HepG2 (cell line): ENCODE data around the gene MEF2A. TPM values are rescaled to one million over a fixed set of nuclear protein-coding genes. Genes with fewer than 3 reads are reported as not detected.

ENCODE experiments used
- ATAC-seq: fragments of 200-7000 bp; cut with Tn5 transposase; 3 replicates; pipeline ENCODE4 v1.9.1; 2020; ENCODE audit warnings: mild to moderate bottlenecking, moderate library complexity
- BruUV-seq: library from RNA; stranded (reverse); fragments of 400-500 nt; replicated peaks from 2 replicates; lab custom pipeline; 2021; lab: Mats Ljungman, UMichigan
- CTCF ChIA-PET: fragments of 300-600 bp; formaldehyde crosslinking; extraction: SDS; loops from one replicate; lab custom pipeline; 2021; ENCODE audit warnings: low total read pairs, inconsistent platforms, low intra/inter-chr PET ratio; lab: Yijun Ruan, JAX
- POLR2A ChIA-PET: fragments of 350-600 bp; sonication (Branson Sonifier 250); formaldehyde crosslinking; loops from one replicate; lab custom pipeline; 2020; ENCODE audit warnings: antibody characterized with exemption, inconsistent platforms; lab: Yijun Ruan, JAX
- DNase-seq: peaks from one replicate; pipeline ENCODE4 v3.0.0-alpha.2; 2015; ENCODE audit warnings: low spot score
- FAIRE-seq: peaks from 3 replicates; lab custom pipeline; 2011; peaks lifted over from hg19 to GRCh38; lab: Jason Lieb, UNC
- H2AFZ ChIP-seq: one replicate; pipeline ENCODE4 v1.6.1; 2011; ENCODE audit warnings: low read length, inconsistent platforms
- H3K27ac ChIP-seq: fragments of 300-600 bp; 3 replicates; pipeline ENCODE4 v1.8.0; 2011; ENCODE audit warnings: mixed run types, mild to moderate bottlenecking, mixed read lengths, low read length, inconsistent platforms; ENCODE audit not compliant: insufficient read depth; ENCODE audit errors: extremely low read length
- H3K27me3 ChIP-seq, 2 experiments: fragments of 200-600 bp in 1 of 2; 2 replicates in 1 of 2; 3 replicates in 1 of 2; pipeline versions ENCODE4 v1.6.0 to v1.8.0; 2011; ENCODE audit warnings: low read length in 2 of 2, mild to moderate bottlenecking in 2 of 2, moderate library complexity in 2 of 2, inconsistent platforms in 1 of 2; ENCODE audit not compliant: insufficient read depth in 2 of 2, control insufficient read depth in 1 of 2
- H3K36me3 ChIP-seq, 2 experiments: fragments of 200-600 bp in 1 of 2; replicated peaks in 1 of 2; 2 replicates in 1 of 2; 3 replicates in 1 of 2; pipeline versions ENCODE4 v1.5.1 to v1.8.0; 2011; ENCODE audit warnings: low read length in 2 of 2, inconsistent platforms in 1 of 2; ENCODE audit not compliant: insufficient read depth in 2 of 2, control insufficient read depth in 1 of 2
- H3K4me1 ChIP-seq: 2 replicates; pipeline ENCODE4 v1.5.1; 2012; ENCODE audit warnings: low read length, inconsistent platforms; ENCODE audit not compliant: insufficient read depth
- H3K4me2 ChIP-seq: 2 replicates; pipeline ENCODE4 v1.6.0; 2011; ENCODE audit warnings: low read depth, low read length, inconsistent platforms
- H3K4me3 ChIP-seq, 3 experiments: fragments of 200-600 bp in 1 of 3; sonication (generic), shearing (Covaris generic) in 1 of 3; replicated peaks in 1 of 3; 2 replicates each; pipeline ENCODE4 v1.5.1; 2011 to 2016; ENCODE audit warnings: low read length in 3 of 3, inconsistent platforms in 2 of 3, low read depth in 2 of 3, mild to moderate bottlenecking in 2 of 3, control low read depth in 1 of 3, mixed read lengths in 1 of 3; ENCODE audit not compliant: insufficient read depth in 1 of 3
- H3K79me2 ChIP-seq: one replicate; pipeline ENCODE4 v1.6.1; 2011; ENCODE audit warnings: low read length, inconsistent platforms; ENCODE audit not compliant: insufficient read depth
- H3K9ac ChIP-seq: 2 replicates; pipeline ENCODE4 v1.6.0; 2011; ENCODE audit warnings: mild to moderate bottlenecking, low read depth, low read length, inconsistent platforms; ENCODE audit not compliant: insufficient read depth
- H3K9me3 ChIP-seq: 2 replicates; pipeline ENCODE4 v1.5.1; 2012; ENCODE audit warnings: mild to moderate bottlenecking, low read length
- H4K20me1 ChIP-seq: 2 replicates; pipeline ENCODE4 v1.6.0; 2011; ENCODE audit warnings: inconsistent platforms, mild to moderate bottlenecking, low read length, moderate library complexity; ENCODE audit not compliant: insufficient read depth
- AKAP8 ChIP-seq: sonication (generic); formaldehyde crosslinking; IDR thresholded peaks from 2 replicates; pipeline ENCODE4 v1.5.1; 2020; ENCODE audit warnings: mild to moderate bottlenecking, missing genetic modification reagents
- ATF5 ChIP-seq: sonication (generic); formaldehyde crosslinking; IDR thresholded peaks from 2 replicates; pipeline ENCODE4 v1.4.0; 2020; ENCODE audit warnings: mild to moderate bottlenecking, low read depth, missing genetic modification reagents
- FOXK2 ChIP-seq: fragments of 450-650 bp; IDR thresholded peaks from 2 replicates; pipeline ENCODE4 v1.6.1; 2016
- FOXO4 ChIP-seq: sonication (generic); formaldehyde crosslinking; conservative IDR thresholded peaks from 2 replicates; pipeline ENCODE4 v1.8.1; 2023; ENCODE audit warnings: missing genetic modification reagents
- MAF1 ChIP-seq: sonication (generic); formaldehyde crosslinking; IDR thresholded peaks from 2 replicates; pipeline ENCODE4 v1.5.0; 2020; ENCODE audit warnings: missing genetic modification reagents, borderline replicate concordance
- MTA1 ChIP-seq: sonication (generic); formaldehyde crosslinking; IDR thresholded peaks from 2 replicates; pipeline ENCODE4 v1.4.0; 2020; ENCODE audit warnings: missing genetic modification reagents, mild to moderate bottlenecking, borderline replicate concordance
- NFYB ChIP-seq: sonication (generic); formaldehyde crosslinking; IDR thresholded peaks from 2 replicates; pipeline ENCODE4 v1.4.0; 2020; ENCODE audit warnings: missing genetic modification reagents
- RARA ChIP-seq: IDR thresholded peaks from 2 replicates; pipeline ENCODE4 v1.6.1; 2016; ENCODE audit warnings: missing genetic modification reagents, missing compliant biosample characterization
- TFDP1 ChIP-seq: IDR thresholded peaks from 2 replicates; pipeline ENCODE4 v1.6.1; 2016; ENCODE audit warnings: missing compliant biosample characterization, missing genetic modification reagents, borderline replicate concordance
- ZBTB38 ChIP-seq: sonication (generic); formaldehyde crosslinking; IDR thresholded peaks from 2 replicates; pipeline ENCODE4 v1.5.1; 2020; ENCODE audit warnings: mild to moderate bottlenecking, missing genetic modification reagents
- ZNF232 ChIP-seq: sonication (generic); formaldehyde crosslinking; IDR thresholded peaks from 2 replicates; pipeline ENCODE4 v1.4.0; 2020; ENCODE audit warnings: missing genetic modification reagents, borderline replicate concordance
- ZNF276 ChIP-seq: sonication (generic); formaldehyde crosslinking; IDR thresholded peaks from 2 replicates; pipeline ENCODE4 v1.4.0; 2020; ENCODE audit warnings: mild to moderate bottlenecking, low read depth, missing genetic modification reagents
- ZNF790 ChIP-seq: sonication (generic); formaldehyde crosslinking; IDR thresholded peaks from 2 replicates; pipeline ENCODE4 v1.8.0; 2022; ENCODE audit warnings: missing genetic modification reagents, mild to moderate bottlenecking, borderline replicate concordance
- WGBS: methylation state at CpG from one replicate; pipeline ENCODE4 v1.1.6; 2017; ENCODE audit warnings: low lambda C conversion rate; 5-methylcytosine and 5-hydroxymethylcytosine counted together
- in situ Hi-C: cut with HindIII; loops from 2 replicates; pipeline ENCODE4 v1.10.0; 2017; ENCODE audit warnings: low pct_unique_long_range_greater_than_20kb; ENCODE audit not compliant: extremely low pct_ligation_motif_present
- intact Hi-C: fragments of 100-400 bp; cut with micrococcal nuclease; formaldehyde crosslinking; loops from one replicate; pipeline ENCODE4 v1.10.0; 2022; ENCODE audit not compliant: unreplicated experiment
- polyA plus RNA-seq, 8 experiments: library from polyadenylated mRNA; depleted of rRNA in 3 of 8; stranded (reverse) in 7 of 8; unstranded in 1 of 8; fragments of >200 nt; fragmentation: Illumina TruSeq in 4 of 8; extraction: Trizol in 4 of 8; gene quantifications; 2 replicates each; pipeline versions ENCODE4 v1.2.1 to v1.2.3, GENCODE V29; 2011 to 2016; ENCODE audit warnings: low read depth in 4 of 8, missing spikeins in 1 of 8, mixed read lengths in 1 of 8; ENCODE audit not compliant: insufficient read depth in 1 of 8
- total RNA-seq, 5 experiments: library from RNA; depleted of rRNA; stranded (reverse); fragments of >200 nt; fragmentation: Illumina TruSeq; extraction: Trizol; gene quantifications; 2 replicates each; pipeline ENCODE4 v1.2.3, GENCODE V29; 2016; ENCODE audit warnings: low read depth in 1 of 5

Gene MEF2A
- total and polyA plus RNA-seq, 2 of the 13 experiments (the other 11 are each of a cell fraction or from before 2014, with no cell fraction given) = 15.2 to 24.4 TPM

GRCh38 chr15:99634576-99634975 lies 68.8 kb downstream of the MEF2A start (continued):
- no peak for TF ChIP-seq TFDP1 (CRISPR knock-in tag)

GRCh38 chr15:99635145-99635544 lies 69.4 kb downstream of the MEF2A start:
- intact Hi-C loops (no loop called here), in situ Hi-C loops (no loop called here)
- Histone ChIP-seq H3K27me3 (no peaks in the 10 kb centered on the region), H2AFZ (no peak overlapping the region), H3K79me2 (peaks cover 17% of the 10 kb centered on the region), H3K27ac (no peak overlapping the region), H3K4me2 (no peak overlapping the region), H3K4me1 (peaks cover 6% of the 10 kb centered on the region), H4K20me1 (no peaks in the 10 kb centered on the region), H3K4me3 (no peak overlapping the region), H3K36me3 (peaks cover 1 to 12% of the 10 kb centered on the region in 2 experiments; a peak in 3 of 5 replicates), H3K9ac (no peak overlapping the region), H3K9me3 (peaks cover 5% of the 10 kb centered on the region; the same call in 1 of the 2 replicates)
- no TSS peak for BruUV-seq
- TF ChIP-seq RARA (CRISPR knock-in tag) (no peak), ZNF790 (no peak), ZNF232 (CRISPR knock-in tag) (no peak), ZBTB38 (CRISPR knock-in tag) (no peak), MAF1 (CRISPR knock-in tag) (no peak), ZNF276 (CRISPR knock-in tag) (no peak), FOXO4 (no peak), ATF5 (CRISPR knock-in tag) (no peak), NFYB (CRISPR knock-in tag) (no peak), FOXK2 (no peak), AKAP8 (CRISPR knock-in tag) (no peak), MTA1 (CRISPR knock-in tag) (no peak)
- WGBS = 98% methylated on average over 3 of the region's 3 CpGs
- ATAC-seq (no peak), DNase-seq (no peak), FAIRE-seq (no peak)
- ChIA-PET CTCF (no interaction called here), POLR2A (no interaction called here)
